ENCODE measurements around the gene LDLRAD4. TPM values are rescaled to one million over a fixed set of nuclear protein-coding genes. Genes with fewer than 3 reads are reported as not detected.

Gene LDLRAD4
- total and polyA plus RNA-seq, 9 of the 15 experiments (the other 6 are each of a cell fraction or from before 2014, with no cell fraction given) = 0.01 TPM; not detected in 8

DNA sequence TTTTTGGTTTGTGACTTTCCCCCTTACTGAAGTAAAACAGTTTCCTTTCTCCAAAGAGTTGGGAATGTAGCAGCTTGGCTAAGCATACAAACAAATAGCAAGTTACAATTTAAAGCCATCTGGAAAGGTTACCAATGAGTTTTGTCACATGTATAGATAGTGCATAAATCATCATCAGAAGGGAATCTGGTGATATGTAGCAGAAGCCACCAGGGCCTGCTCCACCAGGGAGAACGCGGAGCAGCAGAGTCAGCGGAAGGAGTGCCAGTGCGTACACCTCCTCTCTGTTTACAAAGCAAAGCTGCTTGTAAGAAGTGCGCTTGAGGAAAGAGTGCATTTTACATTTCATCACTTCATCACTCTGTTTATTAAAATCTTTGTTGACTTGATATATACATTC, 267.7 kb downstream of the LDLRAD4 start:
- CTCF ChIA-PET (ENCODE audit: low intra/inter-chr PET ratio) = no interaction called here
- no peak overlapping the region for H3K9ac ChIP-seq (ENCODE audit: insufficient read depth in 1 of 2, low read depth in 2 of 2, low read length in 2 of 2)
- in situ Hi-C loops (cut with MboI) = no loop called here
- no peak overlapping the region for H3K4me2 ChIP-seq (ENCODE audit: insufficient read depth, low read length)
- no peak for TF ChIP-seq ZNF695 (CRISPR knock-in tag; IDR thresholded peaks at IDR 0.05)
- no peak for TF ChIP-seq ZNF354B (CRISPR knock-in tag; IDR thresholded peaks at IDR 0.05)
- TF ChIP-seq, protein P1, sequence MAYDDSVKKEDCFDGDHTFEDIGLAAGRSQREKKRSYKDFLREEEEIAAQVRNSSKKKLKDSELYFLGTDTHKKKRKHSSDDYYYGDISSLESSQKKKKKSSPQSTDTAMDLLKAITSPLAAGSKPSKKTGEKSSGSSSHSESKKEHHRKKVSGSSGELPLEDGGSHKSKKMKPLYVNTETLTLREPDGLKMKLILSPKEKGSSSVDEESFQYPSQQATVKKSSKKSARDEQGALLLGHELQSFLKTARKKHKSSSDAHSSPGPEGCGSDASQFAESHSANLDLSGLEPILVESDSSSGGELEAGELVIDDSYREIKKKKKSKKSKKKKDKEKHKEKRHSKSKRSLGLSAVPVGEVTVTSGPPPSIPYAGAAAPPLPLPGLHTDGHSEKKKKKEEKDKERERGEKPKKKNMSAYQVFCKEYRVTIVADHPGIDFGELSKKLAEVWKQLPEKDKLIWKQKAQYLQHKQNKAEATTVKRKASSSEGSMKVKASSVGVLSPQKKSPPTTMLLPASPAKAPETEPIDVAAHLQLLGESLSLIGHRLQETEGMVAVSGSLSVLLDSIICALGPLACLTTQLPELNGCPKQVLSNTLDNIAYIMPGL (CRISPR knock-in tag; IDR thresholded peaks at IDR 0.05) = no peak
- TF ChIP-seq IRF2 (CRISPR knock-in tag; IDR thresholded peaks at IDR 0.05) = no peak
- no peak for TF ChIP-seq POLR2G (IDR thresholded peaks at IDR 0.05; ENCODE audit: low read depth, low read length)
- TF ChIP-seq LEF1 (IDR thresholded peaks at IDR 0.05) = no peak
- TF ChIP-seq ZNF165 (CRISPR knock-in tag; IDR thresholded peaks at IDR 0.05; ENCODE audit: borderline replicate concordance) = no peak
- TF ChIP-seq EP400 (IDR thresholded peaks at IDR 0.05) = no peak
- no peak for TF ChIP-seq HOXB6 (CRISPR knock-in tag; IDR thresholded peaks at IDR 0.05; ENCODE audit: borderline replicate concordance)
- TF ChIP-seq ZNF324 (CRISPR knock-in tag; IDR thresholded peaks at IDR 0.05) = no peak
- no peak for TF ChIP-seq ZNF76 (CRISPR knock-in tag; IDR thresholded peaks at IDR 0.05; ENCODE audit: borderline replicate concordance)
- TF ChIP-seq MEF2D (tag; conservative IDR thresholded peaks at IDR 0.05; ENCODE audit: low read depth) = no peak
- TF ChIP-seq MAZ (CRISPR knock-in tag; conservative IDR thresholded peaks at IDR 0.05 in 1 of 2, IDR thresholded peaks at IDR 0.05 in 1 of 2) = no peak
- no peak for TF ChIP-seq HMG20B (CRISPR knock-in tag; IDR thresholded peaks at IDR 0.05)
- no peak for TF ChIP-seq NONO (IDR thresholded peaks at IDR 0.05; ENCODE audit: low read depth in 2 of 2, low read length in 1 of 2)
- TF ChIP-seq TBP (optimal IDR thresholded peaks at IDR 0.05; ENCODE audit: low read depth, low read length) = no peak
- TF ChIP-seq MAFK (IDR thresholded peaks at IDR 0.05; ENCODE audit: low read length) = no peak
- TF ChIP-seq ZNF785 (CRISPR knock-in tag; IDR thresholded peaks at IDR 0.05) = no peak
- TF ChIP-seq SMARCA5 (IDR thresholded peaks at IDR 0.05) = no peak
- DNase-seq (ENCODE audit: extremely low read depth in 1 of 4, low spot score in 3 of 4) (no peak), ATAC-seq (no peak), FAIRE-seq (no peak)
- intact Hi-C loops (cut with micrococcal nuclease) = no loop called here
- H3K36me3 ChIP-seq (ENCODE audit: control insufficient read depth, insufficient read depth, low read length) = no peaks in the 10 kb centered on the region
- H3K9me1 ChIP-seq (ENCODE audit: control insufficient read depth, insufficient read depth, low read length) = no peaks in the 10 kb centered on the region
- peaks cover 10 to 26% of the 10 kb centered on the region in 2 experiments; a peak in 4 of 5 replicates for H3K27me3 ChIP-seq (ENCODE audit: control insufficient read depth in 2 of 2, insufficient read depth in 2 of 2, low read length in 2 of 2)
- no peaks in the 10 kb centered on the region for H3K4me1 ChIP-seq (replicated peaks in 1 of 2; ENCODE audit: control insufficient read depth in 2 of 2, insufficient read depth in 2 of 2, low read length in 2 of 2)
- no peaks in the 10 kb centered on the region for H4K20me1 ChIP-seq (replicated peaks; ENCODE audit: control insufficient read depth, insufficient read depth, low read length)
- POLR2A ChIA-PET = no interaction called here
- BruUV-seq (replicated peaks) = no TSS peak
- 0% methylated on average over 5 of the region's 5 CpGs for WGBS (ENCODE audit: insufficient coverage, low coverage, missing lambda C conversion rate)
- H3K79me2 ChIP-seq (ENCODE audit: control insufficient read depth, insufficient read depth, low read length) = no peaks in the 10 kb centered on the region
- H2AFZ ChIP-seq (ENCODE audit: low read depth, low read length) = no peak overlapping the region
- no peak overlapping the region for H3K4me3 ChIP-seq
- no peaks in the 10 kb centered on the region for H3K9me3 ChIP-seq (replicated peaks; ENCODE audit: control insufficient read depth, insufficient read depth, low read depth, low read length)
- H3K27ac ChIP-seq (ENCODE audit: extremely low read depth, low read depth, low read length) = no peak overlapping the region

Data from K562 (cell line).